Activated gamma-delta T cell treated with anti-CD3 and anti-CD28 coated beads, Interleukin-2, amount 50 U/mL, for 16 hours (primary cell): ENCODE measurements around the gene TTBK1.
"Not testable (repeated sequence)": the region's sequence is repeated elsewhere in the genome, so short reads cannot be mapped to it uniquely, and the experiment has no call there.

ENCODE experiments used
- DNase-seq: peaks from one replicate; pipeline ENCODE4 v3.0.0-alpha.2; 2020; ENCODE audit warnings: low read depth

The TTBK1 gene

GRCh38 chr6:43287717-43288679 is 44.7 kb downstream of the TTBK1 start:
- no peak for DNase-seq

GRCh38 chr6:43290339-43290904 is 47.1 kb downstream of the TTBK1 start:
- no peak for DNase-seq

GRCh38 chr6:43290905-43291355 is 47.6 kb downstream of the TTBK1 start:
- DNase-seq, result no peak

GRCh38 chr6:43291708-43292107 is 48.4 kb downstream of the TTBK1 start:
- no peak for DNase-seq

- DNase-seq, result no peak
These were observed 49.1 kb downstream of the TTBK1 start for GRCh38 chr6:43292341-43292740.

GRCh38 chr6:43292763-43293318 is 49.6 kb downstream of the TTBK1 start:
- no peak for DNase-seq

- no peak for DNase-seq
These were observed 50.4 kb downstream of the TTBK1 start for GRCh38 chr6:43293698-43294097.

GRCh38 chr6:43294536-43294935 is 51.3 kb downstream of the TTBK1 start:
- no peak for DNase-seq

- no peak for DNase-seq
These were observed 52.2 kb downstream of the TTBK1 start for GRCh38 chr6:43295456-43295855.

GRCh38 chr6:43296780-43297497 is 53.7 kb downstream of the TTBK1 start:
- DNase-seq, result no peak

- no peak for DNase-seq
These were observed 54.6 kb downstream of the TTBK1 start, which contains the start of gene SLC22A7 for GRCh38 chr6:43297644-43298564. SLC22A7 (plus strand) TSS chr6:43298260; CDS start chr6:43298359, 99 bp downstream.

GRCh38 chr6:43298565-43299337 is 55.5 kb downstream of the TTBK1 start:
- DNase-seq, result no peak

- DNase-seq, result no peak
These were observed 56.3 kb downstream of the TTBK1 start for GRCh38 chr6:43299338-43300293.

- no peak for DNase-seq
These were observed 58.0 kb downstream of the TTBK1 start for GRCh38 chr6:43301081-43301870.

GRCh38 chr6:43302126-43302525 is 58.8 kb downstream of the TTBK1 start:
- DNase-seq, result no peak

GRCh38 chr6:43303006-43303405 is 59.7 kb downstream of the TTBK1 start:
- not testable (repeated sequence) for DNase-seq

GRCh38 chr6:43303751-43304331 is 60.6 kb downstream of the TTBK1 start:
- no peak for DNase-seq

- no peak for DNase-seq
These were observed 61.1 kb downstream of the TTBK1 start for GRCh38 chr6:43304361-43304760.
